ENCODE measurements around the gene PARP3.

GRCh38 chr3:51974277-51974962 lies 32.3 kb downstream of the PARP3 start:
- peak in 1 of 6 experiments; percentile 21 for TF ChIP-seq CTCF (IDR thresholded peaks at IDR 0.05)
- TF ChIP-seq POLR2A (IDR thresholded peaks at IDR 0.05) = no peak
